AG20443 (cell line): ENCODE data around the gene CRTAC1.
A peak's percentile ranks its signal among the peaks of the same experiment; 100 is the strongest.
"Not testable (repeated sequence)": the region's sequence is repeated elsewhere in the genome, so short reads cannot be mapped to it uniquely, and the experiment has no call there.

Source experiments
- DNase-seq: peaks from one replicate; pipeline ENCODE4 v3.0.0; 2012; ENCODE audit warnings: low spot score, mixed read lengths

CRTAC1 gene

DNA sequence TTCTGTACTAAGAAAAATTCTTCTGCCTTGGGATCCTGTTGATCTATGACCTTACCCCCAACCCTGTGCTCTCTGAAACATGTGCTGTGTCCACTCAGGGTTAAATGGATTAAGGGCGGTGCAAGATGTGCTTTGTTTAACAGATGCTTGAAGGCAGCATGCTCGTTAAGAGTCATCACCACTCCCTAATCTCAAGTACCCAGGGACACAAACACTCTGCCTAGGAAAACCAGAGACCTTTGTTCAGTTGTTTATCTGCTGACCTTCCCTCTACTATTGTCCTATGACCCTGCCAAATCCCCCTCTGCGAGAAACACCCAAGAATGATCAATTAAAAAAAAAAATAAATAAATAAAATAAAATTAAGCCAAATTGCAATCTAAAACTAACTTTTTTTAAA is 188.3 kb downstream of the CRTAC1 start:
- DNase-seq = not testable (repeated sequence)

DNA sequence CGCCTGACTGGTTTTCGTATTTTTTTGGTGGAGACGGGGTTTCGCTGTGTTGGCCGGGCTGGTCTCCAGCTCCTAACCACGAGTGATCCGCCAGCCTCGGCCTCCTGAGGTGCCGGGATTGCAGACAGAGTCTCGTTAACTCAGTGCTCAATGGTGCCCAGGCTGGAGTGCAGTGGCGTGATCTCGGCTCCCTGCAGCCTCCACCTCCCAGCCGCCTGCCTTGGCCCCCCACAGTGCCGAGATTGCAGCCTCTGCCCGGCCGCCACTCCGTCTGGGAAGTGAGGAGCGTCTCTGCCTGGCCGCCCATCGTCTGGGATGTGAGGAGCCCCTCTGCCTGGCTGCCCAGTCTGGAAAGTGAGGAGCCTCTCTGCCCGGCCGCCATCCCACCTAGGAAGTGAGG is 189.3 kb downstream of the CRTAC1 start:
- DNase-seq = not testable (repeated sequence)

DNA sequence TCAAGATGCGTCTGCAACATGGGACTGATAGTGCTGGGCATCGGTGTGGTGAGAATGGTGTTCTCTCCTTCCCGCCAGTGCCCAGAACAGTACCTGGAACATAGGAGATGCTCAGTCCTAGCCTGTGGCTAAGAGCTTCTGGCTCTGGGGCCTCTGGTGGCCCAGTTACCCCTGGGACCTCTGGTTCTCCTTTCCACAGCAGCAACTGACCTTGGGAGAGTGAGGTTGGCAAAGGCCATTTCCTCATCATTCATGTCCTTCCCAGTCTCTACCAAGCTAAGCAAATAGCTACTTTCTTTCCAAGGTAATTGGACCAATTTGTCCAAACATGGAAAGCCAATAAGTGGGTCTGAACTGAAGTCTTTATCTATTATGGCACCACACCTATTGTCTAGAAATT is 192.3 kb downstream of the CRTAC1 start:
- DNase-seq = no peak

DNA sequence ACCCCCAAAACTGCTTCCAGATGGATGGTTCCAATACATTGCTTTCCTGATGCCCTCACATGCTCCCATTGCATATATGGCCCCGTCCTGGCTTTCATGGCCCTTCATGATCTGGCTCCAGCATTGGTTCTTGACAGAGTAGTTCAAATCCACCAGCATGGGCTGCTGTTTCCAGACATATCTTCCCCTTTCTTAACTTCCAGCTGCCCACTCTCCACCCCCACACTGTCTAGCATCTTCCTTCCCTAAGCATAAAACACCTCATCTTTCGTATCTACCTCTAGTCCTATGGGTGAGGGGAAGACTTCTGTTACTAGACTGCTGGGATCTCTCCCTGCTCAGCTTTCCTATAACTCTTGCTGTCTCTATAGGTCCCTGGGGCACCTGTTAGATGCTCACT is 194.0 kb downstream of the CRTAC1 start:
- no peak for DNase-seq

DNA sequence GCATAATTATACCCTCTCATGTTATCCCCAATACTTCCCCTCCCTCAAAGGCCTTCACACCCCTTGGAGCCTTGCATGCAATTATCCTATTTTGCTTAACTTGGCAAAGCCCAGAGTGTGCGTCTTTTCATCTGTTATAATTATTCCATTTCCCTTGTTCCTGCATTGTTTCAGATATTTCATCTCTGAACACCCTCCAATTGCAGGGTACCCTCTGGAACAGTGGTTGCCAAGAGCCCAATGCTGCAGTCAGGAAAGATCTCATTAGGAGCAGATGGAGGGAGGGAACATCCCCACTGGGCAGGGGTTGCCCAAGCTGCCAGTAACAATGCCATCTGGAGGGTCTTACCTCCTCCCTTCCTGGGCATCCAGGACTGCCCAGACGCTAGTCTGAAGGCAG is 199.2 kb downstream of the CRTAC1 start:
- no peak for DNase-seq

DNA sequence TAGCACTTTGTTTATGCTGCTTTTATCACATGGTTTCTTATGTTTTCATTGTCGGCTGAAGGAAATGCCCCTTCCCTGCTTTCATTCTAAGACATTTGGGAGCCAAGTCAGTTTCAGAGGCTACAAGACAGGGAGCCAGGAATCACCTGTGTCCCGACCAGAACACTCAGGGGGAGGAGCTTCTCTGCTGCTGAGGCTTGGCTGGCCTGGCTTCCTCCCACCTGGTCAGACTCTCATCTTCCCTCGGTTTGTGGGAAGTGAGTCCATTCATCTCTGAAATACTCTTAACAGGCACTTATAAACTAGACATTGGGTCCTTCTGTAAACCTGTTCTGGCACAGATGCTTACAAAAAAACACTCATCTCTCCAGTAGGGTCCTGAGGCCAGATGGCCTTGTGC is 200.4 kb downstream of the CRTAC1 start:
- no peak for DNase-seq

DNA sequence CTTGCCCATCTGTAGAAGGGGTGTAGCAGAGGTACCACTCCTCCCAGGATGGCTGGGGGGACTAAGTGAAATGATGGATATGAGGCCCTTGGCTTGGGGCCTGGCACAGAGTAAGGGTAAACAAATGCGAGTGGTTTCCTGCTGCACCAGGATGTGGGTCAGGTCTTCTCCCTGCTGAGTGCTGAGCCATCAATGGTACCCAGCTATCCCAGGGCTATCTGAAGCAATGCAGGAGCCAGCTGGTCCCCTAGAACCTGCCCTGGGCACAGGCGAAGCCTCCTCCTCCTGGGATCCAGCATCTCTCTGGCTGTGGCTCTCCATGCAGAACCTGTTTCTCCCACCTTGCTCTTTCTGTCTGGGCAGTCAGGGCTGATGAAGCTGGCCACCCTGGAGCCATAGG is 201.7 kb downstream of the CRTAC1 start:
- no peak for DNase-seq

DNA sequence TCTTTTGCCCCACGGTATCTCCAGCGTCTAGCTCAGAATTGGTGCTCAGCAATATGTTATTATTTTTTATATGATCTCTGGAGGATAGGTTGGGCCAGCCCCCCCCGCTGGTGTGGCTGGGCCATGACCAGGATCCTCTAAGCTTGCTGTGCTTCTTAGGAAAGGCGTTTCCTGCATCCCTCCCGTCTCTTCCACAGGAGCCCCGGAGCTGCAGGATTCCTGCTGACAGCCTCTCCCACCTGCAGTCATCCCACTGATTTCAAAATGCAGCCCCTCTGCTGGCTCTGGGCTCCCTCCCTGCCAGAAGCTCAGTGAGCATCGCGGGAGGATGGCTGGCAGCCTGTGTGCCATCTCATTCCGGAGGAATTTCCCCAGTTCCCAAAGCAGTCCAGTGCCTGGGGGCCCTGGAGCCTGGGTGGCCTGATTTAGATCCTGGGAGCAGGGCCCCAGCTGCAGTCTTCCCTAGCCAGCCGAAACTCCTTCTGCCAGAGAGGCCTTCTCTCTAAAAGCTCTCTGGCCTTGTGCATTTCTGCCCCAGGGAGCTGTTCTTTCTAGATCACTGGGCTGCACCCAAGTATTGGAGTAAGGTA is 202.6 kb downstream of the CRTAC1 start:
- DNase-seq = peak; percentile 58

DNA sequence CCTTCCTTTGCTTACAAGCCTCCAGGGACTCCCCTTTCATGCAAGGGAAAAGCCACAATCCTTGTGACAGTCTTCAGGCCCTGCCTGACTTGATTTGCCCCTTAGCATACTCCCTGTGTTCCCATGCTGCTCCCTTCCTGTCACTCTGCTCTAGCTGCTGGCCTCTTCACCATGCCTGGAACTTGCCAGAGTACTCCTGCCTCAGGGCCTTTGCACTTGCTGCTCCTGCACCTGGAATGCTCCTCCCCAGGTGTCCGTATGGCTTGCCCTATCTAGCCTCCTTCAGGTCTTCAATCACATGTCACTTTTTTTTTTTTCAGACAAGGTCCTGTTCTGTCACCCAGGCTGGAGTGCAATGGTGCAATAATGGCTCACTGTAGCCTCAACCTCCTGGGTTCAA is 203.5 kb downstream of the CRTAC1 start:
- DNase-seq = no peak

DNA sequence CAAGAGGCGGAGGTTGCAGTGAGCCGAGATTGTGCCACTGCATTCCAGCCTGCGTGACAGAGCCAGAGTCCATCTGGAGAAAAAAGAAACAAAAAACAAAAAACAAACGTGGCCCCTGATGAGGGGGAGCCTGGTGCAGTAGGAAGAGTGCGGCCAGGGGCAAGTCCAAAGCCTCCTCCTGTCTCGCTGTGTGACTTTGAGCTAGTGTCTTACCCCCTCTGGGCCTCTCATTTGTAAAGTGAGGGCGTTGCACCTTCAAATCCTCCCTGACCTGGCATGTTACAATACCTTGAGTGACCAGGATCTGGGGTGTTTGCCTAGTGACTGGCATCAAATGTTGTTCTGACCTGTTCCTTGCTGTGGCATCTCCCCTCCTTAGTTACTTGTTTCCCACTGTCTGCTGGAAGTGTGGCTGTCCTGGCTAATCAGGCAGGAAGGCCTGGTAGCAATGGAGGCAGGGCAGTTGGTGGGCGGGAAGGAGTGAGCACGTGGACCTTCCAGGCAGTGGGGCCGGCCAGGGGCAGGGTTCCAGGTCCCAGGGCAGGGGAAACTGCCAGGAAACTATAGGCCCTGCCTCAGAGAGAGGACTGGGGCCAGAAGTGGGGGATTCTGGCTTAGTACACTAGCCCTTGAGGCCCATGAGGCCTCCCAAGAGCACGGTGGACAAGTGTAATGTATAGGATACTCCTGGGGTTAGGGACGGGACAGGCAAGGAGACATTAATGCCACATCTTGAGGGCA is 205.2 kb downstream of the CRTAC1 start:
- no peak for DNase-seq

DNA sequence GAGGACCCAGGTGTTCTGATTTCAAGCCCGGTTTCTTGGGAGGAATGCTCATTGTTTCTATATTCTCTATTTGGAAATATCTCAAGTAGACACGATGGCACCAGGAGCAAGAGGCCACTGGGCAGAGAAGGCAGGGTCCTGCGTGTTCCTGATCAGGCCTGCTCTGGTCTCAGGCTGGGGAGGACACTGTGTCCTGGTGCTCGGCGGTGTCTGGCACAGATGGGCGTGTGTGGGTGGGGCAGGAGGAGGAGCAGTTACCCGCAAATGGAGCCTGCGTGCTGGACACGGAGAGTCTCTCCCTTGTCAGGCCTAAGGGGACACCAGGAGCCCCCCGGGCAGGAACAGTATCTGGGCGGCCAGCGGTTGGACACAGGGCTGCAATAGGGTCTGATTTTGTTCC is 206.7 kb downstream of the CRTAC1 start:
- DNase-seq = no peak

DNA sequence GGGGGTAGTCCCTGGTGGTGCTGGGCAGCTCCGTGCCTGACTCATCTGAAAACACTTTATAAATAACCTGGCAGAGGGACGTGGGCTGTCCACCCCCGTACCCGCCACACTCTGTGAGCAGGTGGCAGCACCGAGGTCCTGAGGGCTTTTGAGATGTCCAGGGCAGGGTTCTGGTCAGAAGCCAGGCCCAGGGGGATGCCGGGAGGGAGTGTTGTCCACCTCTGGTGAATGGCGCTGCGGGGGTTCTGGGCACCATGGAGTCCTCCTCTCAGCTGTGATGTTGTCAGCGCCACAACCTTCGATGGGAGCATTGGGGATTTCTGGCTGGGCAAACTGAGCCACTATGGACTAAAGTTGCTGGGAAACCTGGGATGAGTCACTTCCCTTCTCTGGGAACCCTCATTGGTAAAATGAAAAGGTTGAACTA is 208.1 kb downstream of the CRTAC1 start:
- DNase-seq = no peak

DNA sequence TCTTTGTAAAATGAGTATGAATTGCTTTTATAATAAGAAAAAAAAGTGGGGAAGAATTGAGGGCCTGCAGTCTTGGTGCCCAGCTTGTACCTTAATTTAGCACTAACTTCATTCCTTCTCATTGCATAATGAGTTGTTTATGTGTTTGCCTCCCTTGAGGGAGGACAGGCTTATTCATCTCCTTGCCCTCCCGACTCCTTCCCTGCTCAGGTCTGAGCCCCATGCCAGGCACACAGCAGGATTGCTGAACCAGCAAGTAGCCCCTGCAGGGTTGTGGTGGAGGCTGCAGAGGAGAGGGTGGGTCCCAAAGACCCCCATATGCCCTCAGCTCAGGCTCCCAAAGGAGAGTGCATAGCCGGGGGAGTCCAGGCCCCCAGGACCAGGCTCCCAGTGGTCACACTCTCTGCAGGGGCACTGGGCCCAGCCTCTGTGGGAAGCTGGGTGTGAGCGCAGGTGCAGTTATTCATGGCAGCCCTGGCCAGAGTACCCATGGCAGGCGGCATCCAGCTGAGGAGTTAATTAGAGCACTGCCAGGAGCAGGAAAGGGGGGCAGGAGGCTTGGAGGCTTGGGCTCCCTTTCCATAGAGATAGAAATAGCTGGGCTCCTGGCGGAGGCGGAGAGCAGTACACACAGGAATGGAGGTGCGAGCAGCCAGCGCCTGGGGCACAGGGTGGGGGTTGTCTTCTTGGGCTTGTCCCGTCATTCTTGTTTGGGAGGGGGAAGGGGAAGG is 208.9 kb downstream of the CRTAC1 start:
- no peak for DNase-seq

DNA sequence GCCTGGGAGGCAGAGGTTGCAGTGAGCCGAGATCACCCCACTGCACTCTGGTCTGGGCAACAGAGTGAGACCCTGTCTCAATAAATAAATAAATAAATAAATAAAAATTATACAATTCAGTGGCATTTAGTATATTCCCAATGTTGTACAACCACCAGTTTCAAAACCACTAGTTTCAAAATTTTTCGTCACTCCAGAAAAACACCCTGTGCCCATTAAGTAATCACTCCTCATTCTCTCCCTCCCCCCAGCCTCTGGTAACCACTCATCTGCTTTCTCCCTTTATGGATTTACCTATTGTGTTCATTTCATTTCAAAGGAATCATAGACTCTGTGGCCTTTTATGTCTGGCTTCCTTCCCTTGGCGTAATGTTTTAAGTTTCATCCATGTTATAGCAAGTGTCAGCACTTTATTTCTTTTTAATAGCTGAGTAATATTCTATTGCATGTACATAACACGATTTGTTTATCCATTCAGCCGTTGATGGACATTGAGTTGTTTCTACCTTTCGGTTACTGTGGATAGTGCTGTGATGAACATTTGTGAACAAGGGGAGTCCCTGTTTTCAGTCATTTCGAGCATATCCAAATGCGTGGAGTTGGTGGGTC is 210.2 kb downstream of the CRTAC1 start:
- no peak for DNase-seq

DNA sequence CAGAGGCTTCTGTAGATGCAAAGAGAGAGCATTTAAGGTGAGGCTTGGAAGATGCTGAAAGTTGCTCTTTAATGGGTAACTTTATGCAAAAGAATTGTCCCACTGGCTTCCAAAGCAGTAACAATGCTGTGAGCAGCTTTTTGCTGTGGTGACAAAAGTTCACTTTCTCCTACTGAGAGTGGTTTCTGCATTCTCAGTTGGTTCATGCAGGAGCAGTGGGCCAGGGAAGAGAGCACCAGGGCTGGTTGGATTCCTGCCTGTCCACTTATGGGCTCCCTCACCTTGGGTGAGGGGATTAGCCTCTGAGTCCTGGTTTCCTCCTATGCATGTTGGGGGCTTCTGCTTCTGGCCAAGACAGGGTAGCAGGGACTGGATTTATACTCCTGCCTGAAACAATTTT is 211.8 kb downstream of the CRTAC1 start:
- DNase-seq = no peak

DNA sequence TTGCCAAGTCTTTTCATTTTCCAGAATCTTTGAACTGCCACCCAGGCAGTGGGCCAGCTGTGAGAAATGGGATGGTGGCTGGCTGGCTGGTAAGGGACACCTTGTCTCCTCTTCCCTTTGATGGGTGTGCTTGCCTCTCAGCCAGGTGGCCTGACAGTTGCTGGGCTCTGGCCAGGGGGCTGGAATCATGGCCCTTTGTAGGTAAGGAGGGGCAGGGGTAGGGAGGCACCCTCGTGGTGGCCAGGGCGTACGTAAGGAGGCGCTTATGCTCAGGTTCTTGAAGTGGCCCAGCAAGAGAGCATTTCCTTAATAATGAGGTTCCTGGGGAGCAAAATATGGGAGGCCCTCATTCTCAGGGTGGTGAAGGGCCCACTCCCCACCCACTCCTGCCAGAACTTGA is 213.8 kb downstream of the CRTAC1 start:
- DNase-seq = no peak
